Keratinocyte (primary cell): ENCODE data around the gene SYT2. TPM values are rescaled to one million over a fixed set of nuclear protein-coding genes. Genes with fewer than 3 reads are reported as not detected.

ENCODE experiments used
- DNase-seq: peaks from one replicate; pipeline ENCODE4 v3.0.0-alpha.2; 2011; ENCODE audit warnings: low read depth, missing footprints, low spot score
- FAIRE-seq: peaks from 2 replicates; lab custom pipeline; 2011; peaks lifted over from hg19 to GRCh38; lab: Jason Lieb, UNC
- H2AFZ ChIP-seq: 2 replicates; pipeline ENCODE4 v1.6.0; 2012; ENCODE audit warnings: low read length, control low read depth, inconsistent platforms; ENCODE audit not compliant: control insufficient read depth
- H3K27ac ChIP-seq: 2 replicates; pipeline ENCODE4 v1.5.1; 2011; ENCODE audit warnings: low read length; ENCODE audit not compliant: control insufficient read depth, insufficient read depth
- H3K27me3 ChIP-seq: 3 replicates; pipeline ENCODE4 v1.6.0; 2011; ENCODE audit warnings: low read length; ENCODE audit not compliant: control insufficient read depth, insufficient read depth; ENCODE audit errors: extremely low read depth
- H3K36me3 ChIP-seq, 2 experiments: 2 replicates in 1 of 2; 3 replicates in 1 of 2; pipeline ENCODE4 v1.5.1; 2011; ENCODE audit warnings: low read length in 2 of 2, mild to moderate bottlenecking in 1 of 2; ENCODE audit not compliant: control insufficient read depth in 2 of 2, insufficient read depth in 2 of 2; ENCODE audit errors: extremely low read depth in 1 of 2
- H3K4me1 ChIP-seq: 3 replicates; pipeline ENCODE4 v1.5.1; 2011; ENCODE audit warnings: low read length; ENCODE audit not compliant: control insufficient read depth, insufficient read depth; ENCODE audit errors: extremely low read depth
- H3K4me2 ChIP-seq: 3 replicates; pipeline ENCODE4 v1.6.0; 2011; ENCODE audit warnings: low read depth, low read length; ENCODE audit not compliant: control insufficient read depth, insufficient read depth; ENCODE audit errors: extremely low read depth
- H3K4me3 ChIP-seq, 3 experiments: fragments of 200-600 bp in 1 of 3; sonication (generic) in 1 of 3; 2 replicates in 2 of 3; 3 replicates in 1 of 3; pipeline ENCODE4 v1.5.1; 2011 to 2016; ENCODE audit warnings: low read length in 3 of 3, mild to moderate bottlenecking in 3 of 3, control low read depth in 2 of 3, inconsistent platforms in 1 of 3, low read depth in 1 of 3, mixed read lengths in 1 of 3, mixed run types in 1 of 3, moderate library complexity in 1 of 3; ENCODE audit not compliant: control insufficient read depth in 2 of 3, insufficient read depth in 2 of 3; ENCODE audit errors: extremely low read depth in 1 of 3
- H3K79me2 ChIP-seq: 2 replicates; pipeline ENCODE4 v1.6.0; 2012; ENCODE audit warnings: low read length; ENCODE audit not compliant: control insufficient read depth, insufficient read depth
- H3K9ac ChIP-seq: 3 replicates; pipeline ENCODE4 v1.6.0; 2011; ENCODE audit warnings: low read length; ENCODE audit not compliant: control insufficient read depth, insufficient read depth; ENCODE audit errors: extremely low read depth
- H3K9me1 ChIP-seq: 3 replicates; pipeline ENCODE4 v1.6.0; 2011; ENCODE audit warnings: low read length; ENCODE audit not compliant: control insufficient read depth, insufficient read depth; ENCODE audit errors: extremely low read depth
- H3K9me3 ChIP-seq: 2 replicates; pipeline ENCODE4 v1.5.1; 2012; ENCODE audit warnings: low read depth, low read length; ENCODE audit not compliant: control insufficient read depth
- H4K20me1 ChIP-seq: 3 replicates; pipeline ENCODE4 v1.6.0; 2011; ENCODE audit warnings: low read length; ENCODE audit not compliant: control insufficient read depth, insufficient read depth; ENCODE audit errors: extremely low read depth
- EZH2 ChIP-seq: IDR thresholded peaks from one replicate; pipeline ENCODE4 v1.6.1; 2012; ENCODE audit warnings: inconsistent platforms, mild to moderate bottlenecking, low read length, moderate library complexity
- dilution Hi-C: fragments of 300-500 bp; cut with MboI; formaldehyde crosslinking; loops from one replicate; pipeline ENCODE4 v1.7.0; 2020; ENCODE audit warnings: low sequenced_read_pairs; ENCODE audit not compliant: extremely low pct_ligation_motif_present
- polyA plus RNA-seq, 5 experiments: library from polyadenylated mRNA; depleted of rRNA in 3 of 5; stranded (reverse) in 3 of 5; stranded (forward) in 1 of 5; unstranded in 1 of 5; fragments of >200 nt; gene quantifications; 1 replicate in 1 of 5; 2 replicates in 3 of 5; 3 replicates in 1 of 5; pipeline versions ENCODE4 v1.2.1 to v1.2.3, GENCODE V29; 2011 to 2012; ENCODE audit warnings: missing spikeins in 2 of 5, low read depth in 1 of 5, low replicate concordance in 1 of 5
- TF ChIP-seq, protein P1 (sequence below), 3 experiments: IDR thresholded peaks in 1 of 3; conservative IDR thresholded peaks in 1 of 3; optimal IDR thresholded peaks in 1 of 3; 2 replicates in 2 of 3; 3 replicates in 1 of 3; pipeline versions ENCODE3 to v1.5.1; 2011; ENCODE audit warnings: low read length in 3 of 3, mild to moderate bottlenecking in 3 of 3, moderate library complexity in 2 of 3, control low read depth in 1 of 3, inconsistent platforms in 1 of 3; ENCODE audit not compliant: insufficient read depth in 2 of 3; ENCODE audit errors: extremely low read depth in 1 of 3

SYT2 gene
- polyA plus RNA-seq, 1 donor (not counting 4 experiments of a cell fraction or from before 2014, with no cell fraction given), result not detected

DNA sequence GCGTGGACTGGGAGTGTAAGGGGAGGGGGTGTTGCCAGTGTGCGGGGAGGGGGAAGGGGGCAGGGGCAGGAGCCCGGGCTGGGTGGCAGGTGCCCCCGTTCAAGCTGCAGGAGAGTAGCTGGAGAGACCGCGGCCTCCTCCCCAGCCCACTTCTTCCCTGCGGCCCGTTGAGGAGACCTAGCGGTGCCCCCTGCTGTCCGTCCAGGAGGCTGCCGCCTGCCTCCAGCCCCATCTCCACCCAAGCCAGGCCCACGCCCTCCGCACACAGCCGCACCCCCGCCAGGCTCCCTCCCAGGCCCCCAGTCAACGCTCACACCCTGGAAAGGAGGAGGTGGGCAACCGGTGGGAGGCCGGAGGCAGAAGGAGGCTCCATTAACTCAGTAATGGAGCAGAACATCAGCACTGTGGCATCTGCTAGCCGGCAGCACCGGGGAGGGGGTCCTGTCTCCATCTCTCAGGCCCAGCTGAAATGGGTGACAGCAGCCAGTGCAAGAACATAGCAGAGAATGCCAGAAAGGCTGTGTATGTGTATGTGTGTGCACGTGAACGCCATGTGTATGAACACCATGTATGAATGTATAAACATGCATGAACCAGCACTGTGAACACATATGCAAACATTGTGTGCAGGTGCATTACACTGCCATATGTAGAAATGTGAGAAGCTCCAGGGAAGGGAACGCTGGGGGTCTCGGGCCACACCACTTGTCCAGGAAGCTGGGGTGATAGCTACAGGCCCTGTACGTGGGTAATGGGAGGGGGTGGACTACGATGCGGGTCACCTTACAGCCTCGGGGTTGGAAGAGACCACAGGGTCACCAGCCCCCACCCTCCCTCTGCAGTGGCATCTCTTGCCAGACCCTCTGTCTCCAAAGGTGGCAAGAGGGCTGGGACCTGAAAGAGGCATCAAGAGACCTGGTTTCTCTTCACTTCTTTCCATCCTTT is 84.6 kb downstream of the SYT2 start:
- Histone ChIP-seq H4K20me1 (no peaks in the 10 kb centered on the region), H3K9me1 (no peaks in the 10 kb centered on the region), H2AFZ (no peak overlapping the region), H3K4me2 (no peak overlapping the region), H3K27ac (no peak overlapping the region), H3K4me3 (no peak overlapping the region), H3K36me3 (no peaks in the 10 kb centered on the region), H3K79me2 (no peaks in the 10 kb centered on the region), H3K9me3 (no peaks in the 10 kb centered on the region), H3K9ac (no peak overlapping the region), H3K27me3 (peaks cover 5% of the 10 kb centered on the region), H3K4me1 (no peaks in the 10 kb centered on the region)
- FAIRE-seq (no peak), DNase-seq (no peak)
- dilution Hi-C loops, result no loop called here
- TF ChIP-seq, protein P1, sequence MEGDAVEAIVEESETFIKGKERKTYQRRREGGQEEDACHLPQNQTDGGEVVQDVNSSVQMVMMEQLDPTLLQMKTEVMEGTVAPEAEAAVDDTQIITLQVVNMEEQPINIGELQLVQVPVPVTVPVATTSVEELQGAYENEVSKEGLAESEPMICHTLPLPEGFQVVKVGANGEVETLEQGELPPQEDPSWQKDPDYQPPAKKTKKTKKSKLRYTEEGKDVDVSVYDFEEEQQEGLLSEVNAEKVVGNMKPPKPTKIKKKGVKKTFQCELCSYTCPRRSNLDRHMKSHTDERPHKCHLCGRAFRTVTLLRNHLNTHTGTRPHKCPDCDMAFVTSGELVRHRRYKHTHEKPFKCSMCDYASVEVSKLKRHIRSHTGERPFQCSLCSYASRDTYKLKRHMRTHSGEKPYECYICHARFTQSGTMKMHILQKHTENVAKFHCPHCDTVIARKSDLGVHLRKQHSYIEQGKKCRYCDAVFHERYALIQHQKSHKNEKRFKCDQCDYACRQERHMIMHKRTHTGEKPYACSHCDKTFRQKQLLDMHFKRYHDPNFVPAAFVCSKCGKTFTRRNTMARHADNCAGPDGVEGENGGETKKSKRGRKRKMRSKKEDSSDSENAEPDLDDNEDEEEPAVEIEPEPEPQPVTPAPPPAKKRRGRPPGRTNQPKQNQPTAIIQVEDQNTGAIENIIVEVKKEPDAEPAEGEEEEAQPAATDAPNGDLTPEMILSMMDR (optimal IDR thresholded peaks at IDR 0.05 in 1 of 3, IDR thresholded peaks at IDR 0.05 in 1 of 3, conservative IDR thresholded peaks at IDR 0.05 in 1 of 3; ENCODE audit: extremely low read depth in 1 of 3, insufficient read depth in 2 of 3, low read length in 3 of 3), result peak; percentile 40 to 86 (median 60)
- TF ChIP-seq EZH2, result no peak

DNA sequence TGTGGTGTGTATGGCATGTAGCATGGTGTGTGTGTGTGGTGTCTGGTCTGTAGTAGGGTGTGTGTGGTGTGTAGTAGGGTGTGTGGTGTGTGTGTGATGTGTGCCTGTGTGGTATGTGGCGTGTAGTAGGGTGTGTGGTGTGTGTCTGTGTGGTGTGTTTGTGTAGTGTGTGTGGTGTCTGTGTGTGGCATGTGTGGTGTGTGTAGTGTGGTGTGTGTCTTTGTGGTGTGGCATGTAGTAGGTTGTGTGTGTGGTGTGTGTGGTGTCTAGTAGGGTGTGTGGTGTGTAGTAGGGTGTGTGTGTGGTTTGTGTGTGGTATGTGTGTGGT is 85.5 kb downstream of the SYT2 start:
- Histone ChIP-seq H3K36me3 (no peaks in the 10 kb centered on the region), H3K4me3 (no peak overlapping the region), H3K9me3 (no peaks in the 10 kb centered on the region), H3K79me2 (no peaks in the 10 kb centered on the region), H4K20me1 (no peaks in the 10 kb centered on the region), H3K4me2 (no peak overlapping the region), H2AFZ (no peak overlapping the region), H3K4me1 (no peaks in the 10 kb centered on the region), H3K27me3 (peaks cover 7% of the 10 kb centered on the region), H3K9me1 (no peaks in the 10 kb centered on the region), H3K9ac (no peak overlapping the region), H3K27ac (no peak overlapping the region)
- TF ChIP-seq EZH2, result no peak
- TF ChIP-seq, protein P1 (optimal IDR thresholded peaks at IDR 0.05 in 1 of 3, IDR thresholded peaks at IDR 0.05 in 1 of 3, conservative IDR thresholded peaks at IDR 0.05 in 1 of 3; ENCODE audit: extremely low read depth in 1 of 3, insufficient read depth in 2 of 3, low read length in 3 of 3), result no peak
- dilution Hi-C loops, result no loop called here
- DNase-seq (no peak), FAIRE-seq (peak; percentile 9)
